GM12891 (cell line): ENCODE measurements around the gene ANK2.

Source experiments
- POLR2A ChIP-seq: IDR thresholded peaks from 2 replicates; pipeline ENCODE4 v1.6.1; 2011; ENCODE audit warnings: low read depth, low read length, control low read depth
- POLR2AphosphoS5 ChIP-seq: IDR thresholded peaks from 2 replicates; pipeline ENCODE4 v1.6.1; 2011; ENCODE audit warnings: low read depth, low read length, control low read depth

GRCh38 chr4:113043591-113043990, 5.9 kb upstream of the ANK2 start:
- TF ChIP-seq POLR2A (no peak), POLR2AphosphoS5 (no peak)
